Measurements from ENCODE around the gene RABGEF1.

GRCh38 chr7:66824041-66824440 is 83.5 kb downstream of the RABGEF1 start:
- TF ChIP-seq CTCF (conservative IDR thresholded peaks at IDR 0.05) (no peak), EZH2 (IDR thresholded peaks at IDR 0.05; ENCODE audit: low read depth) (no peak)

All from PC-9 (cell line).